GM18519 (cell line): ENCODE data around the gene SF3B4.

Experiments
- ATAC-seq: cut with Tn5 transposase; IDR thresholded peaks from one replicate; pipeline ENCODE4 v1.9.1; 2021; ENCODE audit warnings: mild to moderate bottlenecking, moderate library complexity; ENCODE audit not compliant: unreplicated experiment, low FRiP score

Gene SF3B4

DNA sequence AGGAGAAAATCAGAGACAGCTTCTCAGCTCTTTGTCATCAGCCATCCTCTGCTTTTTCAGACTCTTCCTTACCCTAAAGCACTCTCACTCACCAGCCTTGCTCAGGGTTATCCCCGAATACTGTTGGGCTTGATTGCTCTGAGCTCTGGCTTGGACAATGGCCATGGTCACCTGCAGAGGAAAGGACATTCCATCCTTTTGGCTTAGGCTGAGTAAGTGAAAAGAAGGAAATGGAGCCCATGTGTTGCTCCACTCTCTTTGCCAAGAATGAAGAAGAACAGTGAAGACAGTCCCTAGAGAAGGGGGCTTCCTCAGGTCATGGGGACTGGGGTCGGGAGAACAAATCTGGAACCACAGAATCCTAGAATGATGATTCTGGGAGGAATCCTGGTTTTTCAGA lies 6.8 kb upstream of the SF3B4 start:
- no peak for ATAC-seq

DNA sequence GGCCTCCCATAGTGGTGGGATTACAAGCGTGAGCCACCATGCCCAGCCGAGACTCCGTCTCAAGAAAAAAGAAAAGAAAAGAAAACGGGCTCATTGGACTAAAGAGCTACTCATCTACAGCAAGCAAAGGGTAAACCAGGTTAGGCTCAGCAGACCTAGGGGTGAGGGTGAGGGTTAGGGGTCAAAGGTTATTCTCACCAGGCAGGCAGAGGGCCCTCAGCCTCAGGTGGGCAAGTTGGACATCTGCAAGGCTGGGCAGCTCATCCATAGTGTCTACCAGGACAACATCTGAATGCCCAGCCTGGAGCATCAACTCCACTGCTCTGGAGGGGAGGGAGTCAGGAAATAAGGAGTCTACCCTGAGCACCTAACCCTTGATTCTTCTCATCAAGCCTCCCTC lies 5.6 kb upstream of the SF3B4 start:
- ATAC-seq, result no peak

DNA sequence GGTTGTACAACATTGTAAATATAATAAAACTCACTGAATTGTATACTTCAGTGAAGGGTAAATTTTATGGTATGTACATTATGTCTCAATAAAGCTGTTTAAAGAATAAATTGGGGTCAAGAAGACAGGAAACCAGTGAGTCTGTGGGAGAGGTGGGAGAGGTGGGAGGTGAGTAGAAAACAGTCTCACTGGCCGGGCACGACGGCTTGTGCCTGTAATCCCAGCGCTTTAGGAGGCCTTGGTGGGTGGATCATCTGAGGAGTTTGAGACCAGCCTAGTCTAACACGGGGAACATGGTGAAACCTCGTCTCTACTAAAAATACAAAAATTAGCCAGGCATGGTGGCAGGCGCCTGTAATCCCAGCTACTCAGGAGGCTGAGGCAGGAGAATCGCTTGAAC lies 4.9 kb upstream of the SF3B4 start:
- no peak for ATAC-seq

DNA sequence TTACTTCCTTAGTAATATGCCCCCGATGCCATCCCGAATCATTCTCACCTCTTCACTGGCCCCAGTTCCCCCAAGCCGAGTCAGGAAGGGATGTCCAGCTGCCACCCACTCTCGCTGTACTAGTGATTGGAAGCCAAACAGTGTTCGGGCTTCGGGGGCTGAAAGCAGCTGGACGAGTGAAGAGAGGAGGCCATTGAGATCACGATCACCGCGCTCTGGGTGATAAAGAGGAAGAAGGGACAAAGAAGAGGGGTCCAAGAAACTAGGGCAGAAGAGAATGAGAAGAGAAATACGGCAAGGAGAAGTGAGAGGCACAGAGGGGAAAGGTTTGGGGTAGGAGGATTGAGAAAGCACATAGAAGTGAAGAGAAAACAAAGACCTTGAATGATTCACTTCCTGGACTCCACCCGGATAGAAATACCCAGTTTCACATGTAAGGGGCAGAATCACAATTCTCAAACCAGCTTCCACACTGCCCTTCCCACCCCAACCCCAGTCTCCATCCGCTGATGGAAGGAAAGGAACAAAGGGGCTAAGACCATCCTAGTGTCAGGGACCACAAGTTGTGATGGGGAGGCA lies 3.7 kb upstream of the SF3B4 start:
- no peak for ATAC-seq

DNA sequence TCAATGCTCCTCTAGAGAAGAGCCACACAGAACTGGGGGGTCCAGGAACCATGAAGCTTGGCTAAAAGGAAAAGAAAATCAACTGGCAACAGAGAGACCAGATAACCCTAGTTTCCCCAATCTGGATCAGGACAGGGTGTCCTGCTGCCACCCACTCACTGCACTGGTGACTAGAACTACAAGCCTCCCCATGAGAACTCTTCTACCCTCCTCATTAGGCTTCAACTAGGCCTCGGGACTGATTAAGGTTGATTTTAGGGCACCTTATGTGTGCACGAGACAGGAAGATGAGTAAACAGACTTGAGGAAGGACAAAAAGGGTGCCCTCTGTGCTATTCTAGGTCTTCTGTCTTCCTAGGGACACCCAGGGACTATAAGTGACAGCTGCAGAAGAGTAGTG lies 2.3 kb upstream of the SF3B4 start:
- no peak for ATAC-seq

DNA sequence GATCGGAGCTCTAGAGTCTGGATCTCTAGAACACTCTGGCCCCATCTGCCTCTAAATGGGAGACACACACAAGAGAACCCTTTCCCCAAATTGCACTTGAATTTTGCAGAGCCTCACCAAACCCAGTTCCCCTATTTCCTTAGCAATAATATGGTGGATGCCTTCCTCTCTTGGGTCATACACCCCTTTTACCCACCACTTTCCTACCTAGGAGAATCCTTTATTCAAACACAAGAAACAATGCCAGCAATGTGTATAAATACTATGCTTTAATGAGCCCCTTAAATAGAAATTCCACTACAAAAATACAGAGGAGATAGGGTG lies 760 bp upstream of the SF3B4 start:
- no peak for ATAC-seq

DNA sequence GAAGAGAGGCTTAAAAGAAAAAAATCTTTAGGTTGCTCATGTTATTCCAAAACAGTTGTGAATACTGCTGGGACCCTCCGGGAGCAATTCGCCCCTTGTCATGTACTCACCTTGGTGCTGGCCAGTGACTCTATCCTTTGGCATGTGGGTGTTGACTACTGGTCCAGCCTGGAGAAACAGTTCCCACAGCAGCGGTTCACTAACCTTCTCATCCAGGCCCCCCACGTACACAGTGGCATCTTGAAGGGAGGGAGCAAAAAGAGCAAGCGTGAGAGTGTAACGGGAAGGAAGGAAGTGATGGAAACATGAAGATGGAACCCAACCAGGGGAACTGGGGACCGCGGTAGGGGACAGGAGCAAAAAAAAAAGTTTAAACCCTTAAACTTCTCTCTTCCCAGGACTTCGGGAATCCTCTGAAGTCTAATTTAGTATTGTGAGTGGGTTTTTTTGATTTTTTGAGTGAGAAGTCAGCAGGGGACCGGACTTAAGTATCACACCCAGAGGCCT lies 494 bp downstream of the SF3B4 start:
- ATAC-seq, result peak; percentile 10

DNA sequence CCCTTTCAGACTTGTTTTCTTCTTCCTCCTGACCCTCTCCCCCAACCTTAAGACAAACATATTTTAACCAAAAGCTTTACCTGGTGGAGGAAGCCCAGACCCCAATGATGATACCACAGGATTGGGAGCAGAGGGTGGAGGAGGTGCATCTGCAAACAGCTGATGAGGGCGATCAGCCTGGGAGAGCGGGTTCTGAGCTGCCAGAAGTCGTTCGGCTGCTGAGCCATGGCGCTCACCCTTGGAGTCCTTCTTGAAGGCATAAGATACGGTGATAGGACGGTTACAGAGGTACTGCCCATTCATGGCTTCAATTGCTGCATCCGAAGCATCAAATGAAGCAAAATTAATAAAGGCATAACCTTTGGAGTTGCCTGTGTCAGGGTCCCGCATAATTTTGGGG lies 1.3 kb downstream of the SF3B4 start:
- ATAC-seq, result no peak

DNA sequence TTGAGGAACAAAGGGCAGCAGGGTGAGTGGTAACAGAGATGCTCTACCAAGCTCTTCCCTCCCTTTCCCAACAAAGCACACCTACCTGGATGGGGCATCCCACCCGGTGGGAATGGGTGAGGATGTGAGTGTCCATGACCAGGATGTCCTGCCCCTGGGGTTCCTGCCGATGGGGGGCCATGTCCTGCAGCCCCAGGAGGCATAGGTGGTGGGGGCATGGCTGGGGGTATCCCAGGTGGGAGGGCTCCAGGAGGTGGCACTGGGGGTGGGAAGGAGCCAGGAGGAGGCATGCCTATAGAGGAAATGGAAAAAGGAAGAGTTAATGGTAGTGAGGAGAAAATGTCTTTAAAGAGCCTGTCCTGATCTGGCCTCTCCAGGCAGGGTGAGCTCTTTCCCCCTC lies 1.9 kb downstream of the SF3B4 start:
- ATAC-seq, result no peak

DNA sequence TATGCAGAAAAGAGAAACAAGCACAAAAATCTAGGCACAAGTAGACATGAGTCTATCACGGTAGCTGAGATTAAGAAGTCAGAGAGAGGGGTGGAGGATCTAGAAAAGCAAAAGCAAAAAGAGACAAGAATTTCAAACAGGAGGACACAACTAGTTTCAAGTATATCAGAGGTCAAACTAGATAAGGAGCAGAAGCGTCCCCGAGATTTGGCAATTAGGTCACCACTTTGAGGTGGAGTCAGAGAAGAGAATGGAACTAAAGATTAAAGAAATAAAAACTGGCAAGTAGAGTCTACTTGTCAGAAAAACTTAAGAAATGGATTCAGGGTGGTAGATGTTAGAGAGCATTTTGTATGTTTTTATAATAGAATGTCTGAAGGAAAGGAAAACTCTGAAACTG lies 2.3 kb downstream of the SF3B4 start:
- no peak for ATAC-seq

DNA sequence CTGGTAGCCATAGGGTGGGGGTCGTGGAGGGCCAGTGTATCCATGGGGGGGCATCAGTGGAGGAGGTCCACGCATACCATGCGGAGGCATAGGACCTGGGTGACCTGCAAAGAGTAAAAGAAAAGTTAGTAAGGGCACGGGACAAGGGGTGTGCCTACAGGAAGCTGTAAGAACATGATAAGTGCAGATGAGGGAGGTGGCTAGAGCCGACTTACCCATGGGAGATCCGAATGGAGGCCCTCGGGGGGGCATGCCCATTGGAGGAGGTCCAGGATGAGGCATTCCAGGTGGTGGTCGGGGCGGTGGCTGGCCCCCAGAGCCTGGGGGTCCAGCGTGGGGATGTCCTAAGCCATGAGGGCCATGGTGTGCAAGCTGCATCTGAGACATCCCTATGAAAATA lies 4.0 kb downstream of the SF3B4 start:
- ATAC-seq, result no peak

DNA sequence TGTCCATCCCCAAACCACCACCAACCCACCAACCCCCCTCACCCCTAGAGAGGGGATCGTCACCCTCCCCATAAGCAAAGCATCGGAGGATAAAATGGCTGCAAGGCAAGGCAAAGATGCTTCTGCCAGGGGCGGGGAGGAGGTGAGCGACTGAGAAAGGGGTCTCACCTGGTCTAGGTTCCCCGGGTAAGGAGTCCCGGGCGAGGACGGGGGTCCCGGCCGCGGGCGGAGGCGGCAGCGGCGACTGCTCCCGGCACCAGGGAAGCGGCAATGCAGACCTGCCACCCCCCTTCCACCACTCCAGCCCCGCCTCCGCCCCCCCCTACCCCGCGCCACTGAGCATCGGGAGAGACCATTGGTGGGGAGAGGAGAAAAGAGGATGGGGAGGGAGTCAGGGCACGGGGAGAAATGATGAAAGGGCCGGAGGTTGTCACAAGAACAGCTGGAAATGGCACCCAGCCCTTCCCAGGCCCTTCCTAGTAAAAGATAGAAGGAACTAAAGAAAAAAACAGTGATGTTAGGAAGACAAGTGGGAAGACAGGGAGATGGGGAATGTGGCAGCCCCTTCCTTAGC lies 9.9 kb downstream of the SF3B4 start, which contains the start of gene SV2A:
TSS of gene SV2A (minus strand) at position 274 of the 574 bp plus-strand sequence. CDS start 4,004 bp downstream, outside the sequence.
- ATAC-seq, result no peak

DNA sequence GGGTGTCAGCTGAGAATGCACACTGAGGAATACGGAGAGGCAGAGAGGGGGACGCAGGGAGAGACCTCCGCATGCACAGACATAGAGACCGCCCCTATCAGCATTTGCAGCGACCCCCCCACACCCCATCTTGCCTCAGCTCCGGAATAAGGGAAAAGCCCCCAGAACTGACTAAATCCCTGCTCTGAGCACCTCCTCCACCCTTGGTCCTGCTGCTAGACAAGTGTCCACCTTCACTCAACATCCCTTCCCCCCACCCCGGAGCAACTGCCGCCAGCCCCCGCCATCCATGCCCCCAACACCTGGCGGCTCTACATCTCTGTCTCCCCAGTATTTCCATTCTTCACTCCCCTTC lies 10.7 kb downstream of the SF3B4 start:
- ATAC-seq, result no peak

DNA sequence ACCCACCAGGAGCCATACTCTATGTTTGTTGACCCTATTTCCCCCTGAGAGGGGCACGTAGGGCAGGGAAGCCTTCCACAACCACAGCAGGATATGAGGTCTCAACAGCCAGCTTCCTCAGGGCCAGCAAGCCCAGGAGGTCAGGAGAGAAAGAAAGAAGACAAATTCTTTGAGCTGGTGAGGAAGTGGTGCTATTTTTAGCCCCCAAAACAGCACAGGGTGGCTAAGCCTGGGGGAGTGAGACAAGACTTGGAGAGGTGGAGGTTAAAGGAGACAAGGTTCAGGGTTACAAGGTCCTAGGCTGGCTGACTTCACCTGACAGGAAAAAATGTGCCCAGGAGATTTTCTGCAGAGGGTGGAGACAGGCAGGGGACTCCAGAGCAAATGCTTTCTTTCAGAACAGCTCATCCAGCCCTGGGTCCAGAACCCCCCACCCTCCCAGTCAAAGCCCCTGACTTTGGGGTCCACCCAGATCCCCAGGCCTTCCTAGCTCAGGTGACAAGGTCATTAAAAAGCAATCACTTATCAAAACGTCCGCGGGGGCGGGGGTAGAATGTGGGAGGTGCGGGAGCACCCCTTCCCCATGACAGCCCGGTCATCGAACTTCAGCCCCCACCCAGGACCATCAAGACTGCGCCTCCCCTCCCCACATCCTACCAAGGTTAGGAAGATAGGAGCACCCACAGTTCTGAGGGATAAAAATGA lies 11.3 kb downstream of the SF3B4 start:
- ATAC-seq, result no peak

DNA sequence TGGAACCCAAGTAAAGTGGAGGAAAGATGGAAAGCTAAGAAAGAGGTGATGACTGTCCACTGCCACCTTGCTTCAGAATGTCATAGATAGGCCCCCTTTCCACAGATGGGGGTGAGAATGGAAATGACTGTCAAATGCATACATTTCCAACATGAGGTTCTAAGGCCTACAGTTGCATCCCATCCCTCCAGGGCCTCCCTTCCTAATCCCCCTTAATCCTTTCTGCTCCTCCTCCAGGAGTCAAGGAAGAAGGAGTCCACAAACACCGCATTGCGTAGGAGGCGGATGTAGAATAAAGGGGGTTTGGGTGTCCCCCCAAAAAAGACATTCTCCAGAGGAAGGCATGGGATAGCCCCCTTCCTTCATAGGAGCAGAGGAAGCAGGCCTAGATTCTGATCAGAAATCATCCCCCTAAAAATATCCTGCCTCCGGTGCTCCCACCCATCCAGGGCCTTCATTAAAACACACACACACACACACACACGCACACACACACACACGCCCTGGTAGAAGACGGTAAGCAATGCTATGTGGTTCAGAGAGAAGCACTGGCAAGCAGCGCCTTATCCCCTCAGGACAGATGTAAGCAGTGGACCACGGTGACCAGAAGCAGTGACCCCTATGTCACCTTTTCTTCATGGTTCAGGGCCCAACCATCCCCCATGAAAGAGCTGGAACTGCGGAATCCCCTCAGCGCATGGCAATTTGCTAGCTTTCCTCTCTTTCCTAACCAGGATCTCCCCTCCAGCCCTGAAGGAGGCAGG lies 12.0 kb downstream of the SF3B4 start:
- no peak for ATAC-seq

DNA sequence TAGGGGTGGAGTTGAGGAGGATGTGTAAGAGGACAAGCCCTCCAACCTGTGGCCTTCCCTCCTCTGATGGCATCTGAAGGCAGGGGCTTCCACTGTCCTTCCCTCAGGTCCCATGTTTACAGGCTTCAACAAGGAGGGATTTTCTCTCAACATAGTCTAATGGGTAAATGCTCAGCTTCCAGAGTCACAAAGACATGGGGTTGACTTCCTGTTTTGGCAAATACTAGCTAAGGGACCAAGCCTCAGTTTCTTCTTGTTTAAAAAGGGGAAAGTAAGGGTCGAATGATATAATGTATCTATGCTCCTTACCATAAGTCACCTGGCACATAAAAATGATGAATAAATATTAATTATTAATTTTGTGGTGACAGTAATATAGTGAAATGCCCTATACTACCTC lies 13.1 kb downstream of the SF3B4 start:
- no peak for ATAC-seq

DNA sequence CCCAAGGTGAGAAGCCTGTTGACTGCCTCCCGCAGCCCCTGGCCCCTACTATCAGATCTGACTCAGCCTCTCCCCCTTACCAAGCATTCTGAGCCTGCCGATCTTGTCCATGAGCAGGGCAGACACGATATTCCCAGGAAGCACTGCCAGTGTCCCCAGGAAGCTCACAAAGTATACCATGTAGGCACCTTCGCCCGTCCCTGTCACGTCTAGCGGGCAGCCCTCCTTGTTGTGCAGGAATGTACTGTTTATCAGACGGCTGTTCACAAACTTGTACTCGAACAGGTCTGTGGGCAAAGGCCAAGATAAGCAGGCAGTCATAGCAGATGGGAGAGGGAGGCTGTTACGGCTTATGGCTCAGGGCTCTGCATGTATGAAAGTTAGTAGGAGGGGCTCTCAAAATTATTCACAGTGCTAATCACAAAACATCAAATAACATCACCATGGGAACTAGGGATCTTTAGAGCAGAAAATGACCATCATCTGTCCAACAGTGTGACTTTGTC lies 21.0 kb downstream of the SF3B4 start:
- ATAC-seq, result no peak

DNA sequence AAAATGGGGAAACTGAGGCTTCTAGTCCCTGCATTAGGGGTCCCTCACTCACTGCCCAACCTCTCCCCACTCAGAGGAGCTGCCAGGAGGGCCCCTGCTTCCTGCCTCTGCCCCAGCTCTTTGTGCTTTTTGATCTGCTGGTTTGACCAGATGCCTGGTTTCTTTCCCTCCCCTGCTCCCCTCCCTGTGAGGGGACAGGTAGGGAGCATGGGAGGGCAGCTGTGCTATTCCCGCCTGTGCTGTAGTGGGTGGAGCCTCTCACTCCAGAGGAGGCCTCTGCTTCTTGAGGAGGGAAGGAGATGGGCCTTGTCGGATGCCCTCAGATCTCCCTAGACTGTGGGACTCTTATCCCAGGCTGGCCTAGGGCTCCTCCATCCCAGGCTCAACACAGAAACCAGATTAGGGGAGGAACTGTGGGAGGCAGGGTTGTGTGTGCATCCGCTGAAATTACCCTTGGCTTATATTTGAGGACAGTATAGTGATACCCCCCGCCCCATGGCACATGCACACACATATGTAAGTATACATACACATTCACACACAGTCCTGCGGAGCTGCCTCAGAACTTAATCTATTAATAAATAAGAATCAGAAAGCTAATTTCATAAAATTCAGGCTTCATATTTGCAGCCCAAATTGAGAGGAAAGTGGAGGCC lies 23.6 kb downstream of the SF3B4 start:
- no peak for ATAC-seq

DNA sequence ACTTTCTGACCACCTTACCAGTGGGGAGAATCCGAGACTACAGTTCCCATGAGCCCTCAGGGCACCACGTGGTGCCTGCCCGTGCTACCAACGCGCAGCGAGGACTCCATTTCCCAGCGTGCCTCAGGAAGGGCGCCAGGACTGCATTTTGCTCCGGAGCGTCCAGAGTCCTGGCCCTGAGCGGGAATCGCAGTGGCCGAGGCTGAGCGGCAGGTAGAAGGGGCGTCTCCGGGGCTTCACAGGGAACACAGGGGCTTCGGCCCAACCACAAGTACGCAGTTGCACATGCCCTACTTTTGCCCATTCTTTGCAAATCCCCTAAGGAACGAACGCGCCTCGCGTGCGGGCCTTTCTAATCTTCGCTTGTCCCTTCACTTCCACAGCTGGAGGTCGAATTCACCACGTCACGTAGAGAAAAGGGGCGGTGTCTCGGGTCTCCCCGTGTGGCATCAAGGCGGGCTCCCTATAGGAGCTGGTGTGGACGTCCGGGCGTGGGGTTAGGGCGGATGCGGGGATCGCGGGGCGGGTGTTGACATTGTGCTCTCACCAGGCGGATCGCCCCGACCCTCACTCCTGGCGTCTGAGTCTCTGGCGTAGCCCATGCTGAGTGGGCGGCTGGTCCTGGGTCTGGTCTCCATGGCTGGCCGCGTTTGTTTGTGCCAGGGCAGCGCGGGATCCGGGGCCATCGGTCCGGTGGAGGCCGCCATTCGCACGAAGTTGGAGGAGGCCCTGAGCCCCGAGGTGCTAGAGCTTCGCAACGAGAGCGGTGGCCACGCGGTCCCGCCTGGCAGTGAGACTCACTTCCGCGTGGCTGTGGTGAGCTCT lies 27.9 kb downstream of the SF3B4 start, which contains the start of gene BOLA1:
TSS of gene BOLA1 (plus strand) at position 109 of the 825 bp plus-strand sequence. CDS start at position 601, 492 bp downstream.
- ATAC-seq, result peak; percentile 80

DNA sequence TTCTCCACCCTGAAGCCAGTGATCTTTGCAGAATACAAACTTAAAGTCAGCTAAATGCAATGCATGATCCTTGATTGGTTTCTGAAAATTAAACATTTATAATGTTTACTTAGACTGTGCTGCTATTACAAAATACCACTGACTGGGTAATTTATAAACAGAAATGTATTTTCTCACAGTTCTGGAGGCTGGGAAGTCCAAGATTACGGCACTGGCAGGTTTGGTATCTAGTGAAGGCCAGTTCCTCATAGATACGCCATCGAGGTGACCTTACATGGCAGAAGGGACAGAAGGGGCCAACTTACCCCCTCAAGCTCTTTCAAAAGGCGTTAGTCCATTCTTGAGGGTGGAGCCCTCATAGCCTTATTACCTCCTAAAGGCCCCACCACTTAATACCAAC lies 31.0 kb downstream of the SF3B4 start:
- no peak for ATAC-seq
